Mucosa of rectum (tissue), 2 donors: Measurements from ENCODE around the gene RNF135.
A peak's percentile ranks its signal among the peaks of the same experiment; 100 is the strongest.
"Not testable (repeated sequence)": the region's sequence is repeated elsewhere in the genome, so short reads cannot be mapped to it uniquely, and the experiment has no call there.

Experiments
- H3K27ac ChIP-seq, 2 donors: one replicate each; pipeline ENCODE4 v1.7.0; 2013; ENCODE audit warnings: inconsistent platforms in 2 of 2, low read depth in 2 of 2, low read length in 2 of 2
- H3K27me3 ChIP-seq, 2 donors: one replicate each; pipeline ENCODE4 v1.7.0; 2013; ENCODE audit warnings: low read length in 2 of 2; ENCODE audit not compliant: control insufficient read depth in 2 of 2, insufficient read depth in 2 of 2
- H3K36me3 ChIP-seq, 2 donors: one replicate each; pipeline ENCODE4 v1.7.0; 2013; ENCODE audit warnings: low read length in 2 of 2; ENCODE audit not compliant: control insufficient read depth in 2 of 2, insufficient read depth in 2 of 2
- H3K4me1 ChIP-seq, 2 donors: one replicate each; pipeline ENCODE4 v1.7.0; 2013; ENCODE audit warnings: low read length in 2 of 2, mild to moderate bottlenecking in 1 of 2; ENCODE audit not compliant: control insufficient read depth in 2 of 2, insufficient read depth in 2 of 2
- H3K4me3 ChIP-seq, 2 donors: one replicate each; pipeline ENCODE4 v1.7.0; 2013; ENCODE audit warnings: low read length in 2 of 2
- H3K9ac ChIP-seq, 2 donors: one replicate each; pipeline ENCODE4 v1.7.0; 2013; ENCODE audit warnings: low read length in 2 of 2, low read depth in 1 of 2, mild to moderate bottlenecking in 1 of 2
- H3K9me3 ChIP-seq, 2 donors: one replicate each; pipeline ENCODE4 v1.7.0; 2013; ENCODE audit warnings: low read length in 2 of 2; ENCODE audit not compliant: control insufficient read depth in 2 of 2
- donor health status: healthy.
- donor health status: Normal muscosa, but diverticular disease.

Gene RNF135, protein sequence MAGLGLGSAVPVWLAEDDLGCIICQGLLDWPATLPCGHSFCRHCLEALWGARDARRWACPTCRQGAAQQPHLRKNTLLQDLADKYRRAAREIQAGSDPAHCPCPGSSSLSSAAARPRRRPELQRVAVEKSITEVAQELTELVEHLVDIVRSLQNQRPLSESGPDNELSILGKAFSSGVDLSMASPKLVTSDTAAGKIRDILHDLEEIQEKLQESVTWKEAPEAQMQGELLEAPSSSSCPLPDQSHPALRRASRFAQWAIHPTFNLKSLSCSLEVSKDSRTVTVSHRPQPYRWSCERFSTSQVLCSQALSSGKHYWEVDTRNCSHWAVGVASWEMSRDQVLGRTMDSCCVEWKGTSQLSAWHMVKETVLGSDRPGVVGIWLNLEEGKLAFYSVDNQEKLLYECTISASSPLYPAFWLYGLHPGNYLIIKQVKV

DNA sequence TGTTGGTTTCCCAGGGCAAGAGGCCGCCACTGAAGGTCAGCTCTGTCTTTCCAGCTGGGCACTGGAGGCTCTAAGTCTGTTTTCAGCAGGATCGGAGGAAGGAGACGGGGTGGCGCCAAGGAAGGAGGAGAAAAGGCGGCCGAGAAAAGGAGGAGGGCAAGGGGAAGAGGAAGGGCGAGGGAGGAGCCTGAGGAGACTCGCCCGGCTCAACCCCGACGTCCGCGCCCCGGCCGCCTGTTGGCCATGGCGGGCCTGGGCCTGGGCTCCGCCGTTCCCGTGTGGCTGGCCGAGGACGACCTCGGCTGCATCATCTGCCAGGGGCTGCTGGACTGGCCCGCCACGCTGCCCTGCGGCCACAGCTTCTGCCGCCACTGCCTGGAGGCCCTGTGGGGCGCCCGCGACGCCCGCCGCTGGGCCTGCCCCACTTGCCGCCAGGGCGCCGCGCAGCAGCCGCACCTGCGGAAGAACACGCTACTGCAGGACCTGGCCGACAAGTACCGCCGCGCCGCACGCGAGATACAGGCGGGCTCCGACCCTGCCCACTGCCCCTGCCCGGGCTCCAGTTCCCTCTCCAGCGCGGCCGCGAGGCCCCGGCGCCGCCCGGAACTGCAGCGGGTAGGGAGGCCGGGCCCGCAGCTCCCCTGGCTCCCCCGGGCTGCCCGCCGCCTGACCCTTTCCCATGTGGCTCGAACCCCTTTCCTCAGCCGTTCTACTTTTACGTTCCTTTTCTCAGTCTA, at the start of gene RNF135:
Gene RNF135 (plus strand): TSS at position 209 of the 737 bp plus-strand sequence. CDS start 35 bp downstream, at position 244.
- Histone ChIP-seq H3K27me3 (no peaks in the 10 kb centered on the region), H3K4me3 (peak within 1 kb of the TSS; percentile 71 to 94), H3K27ac (peak within 1 kb of the TSS; percentile 98), H3K9ac (peak within 1 kb of the TSS; percentile 84 to 96), H3K9me3 (no peaks in the 10 kb centered on the region), H3K4me1 (peaks cover 5 to 12% of the 10 kb centered on the region in 2 donors), H3K36me3 (peaks cover 0 to 7% of the 10 kb centered on the region in 2 donors)

DNA sequence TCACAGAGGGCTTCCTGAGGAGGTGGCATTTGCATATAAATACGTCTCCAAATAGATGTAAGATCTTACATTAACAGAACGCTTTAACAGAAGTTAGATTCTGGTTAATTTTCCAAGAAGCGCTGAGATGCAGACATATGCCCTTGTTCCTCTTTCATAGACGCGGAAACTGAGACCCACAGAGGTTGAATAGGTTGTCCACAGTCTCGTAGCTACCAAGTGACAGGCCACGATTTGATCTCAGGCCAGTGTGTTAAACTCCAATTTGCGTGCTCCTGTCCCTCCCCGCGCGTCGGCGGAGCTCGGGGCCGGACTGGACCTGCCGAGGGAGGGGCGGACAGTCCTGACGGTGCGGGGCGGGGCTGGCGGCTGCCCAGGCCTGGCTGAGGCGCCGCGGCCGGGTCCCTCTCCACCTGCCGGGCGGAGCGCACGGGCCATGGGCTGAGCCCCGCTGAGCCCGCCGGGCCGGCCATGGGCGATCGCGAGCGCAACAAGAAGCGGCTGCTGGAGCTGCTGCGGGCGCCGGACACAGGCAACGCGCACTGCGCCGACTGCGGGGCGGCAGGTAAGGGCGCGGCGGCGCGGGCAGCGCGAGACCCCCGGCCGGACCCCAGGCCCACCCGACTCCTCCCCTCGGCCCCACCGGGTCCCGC, 49.2 kb upstream of the RNF135 start, which contains the start of gene ADAP2:
Gene ADAP2 (plus strand): TSS at position 402 of the 653 bp plus-strand sequence. CDS start 70 bp downstream, at position 472.
- Histone ChIP-seq H3K27ac (peak within 1 kb of the TSS; percentile 43 to 45), H3K27me3 (peaks cover 15 to 19% of the 10 kb centered on the region in 2 donors), H3K9me3 (no peaks in the 10 kb centered on the region), H3K9ac (peak within 1 kb of the TSS in 1 of 2 donors; percentile 62), H3K4me1 (peaks cover 3 to 7% of the 10 kb centered on the region in 2 donors), H3K4me3 (peak within 1 kb of the TSS; percentile 63 to 69), H3K36me3 (no peaks in the 10 kb centered on the region)

DNA sequence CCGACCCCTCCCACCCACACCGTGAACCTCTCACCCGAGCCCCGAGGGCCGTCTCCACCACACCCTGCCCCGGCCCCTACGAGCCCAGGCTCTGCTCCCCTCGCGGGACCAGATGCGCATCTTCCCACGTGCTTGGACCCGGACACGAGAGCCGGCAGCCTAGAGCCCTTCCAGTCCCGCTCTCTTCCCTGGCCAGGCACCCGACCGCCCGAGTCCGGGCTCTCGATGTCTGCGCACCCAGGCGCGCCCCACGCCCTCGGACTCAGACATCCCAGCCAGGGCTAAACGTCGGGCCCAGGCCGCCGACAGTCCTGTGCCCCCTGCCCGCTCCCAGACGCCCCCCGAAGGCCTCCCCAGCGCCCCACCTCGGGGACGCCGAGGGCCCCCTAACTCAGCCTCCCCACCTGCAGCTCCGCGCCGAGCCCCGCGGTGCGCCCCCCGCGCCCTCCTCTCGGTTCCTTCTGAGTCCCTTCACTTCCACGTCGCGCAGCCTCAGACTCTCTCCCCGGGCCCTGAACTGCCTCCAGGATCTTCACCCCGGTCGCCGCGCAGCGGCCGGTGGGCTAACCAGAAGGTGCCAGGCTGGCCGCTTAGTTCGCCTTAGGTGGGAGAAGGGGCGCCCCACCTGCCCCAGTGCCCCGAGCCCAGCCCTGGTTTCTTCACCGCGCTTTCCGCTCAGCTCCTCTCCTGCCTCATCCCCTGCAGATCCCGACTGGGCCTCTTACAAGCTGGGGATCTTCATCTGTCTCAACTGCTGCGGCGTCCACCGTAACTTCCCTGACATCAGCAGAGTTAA, 48.4 kb upstream of the RNF135 start:
- Histone ChIP-seq H3K27ac (peak overlapping the region; percentile 32 to 45), H3K36me3 (no peaks in the 10 kb centered on the region), H3K9ac (peak overlapping the region in 1 of 2 donors; percentile 62), H3K4me3 (peak overlapping the region; percentile 63 to 69), H3K9me3 (no peaks in the 10 kb centered on the region), H3K27me3 (peaks cover 15 to 19% of the 10 kb centered on the region in 2 donors), H3K4me1 (peaks cover 3 to 7% of the 10 kb centered on the region in 2 donors)

DNA sequence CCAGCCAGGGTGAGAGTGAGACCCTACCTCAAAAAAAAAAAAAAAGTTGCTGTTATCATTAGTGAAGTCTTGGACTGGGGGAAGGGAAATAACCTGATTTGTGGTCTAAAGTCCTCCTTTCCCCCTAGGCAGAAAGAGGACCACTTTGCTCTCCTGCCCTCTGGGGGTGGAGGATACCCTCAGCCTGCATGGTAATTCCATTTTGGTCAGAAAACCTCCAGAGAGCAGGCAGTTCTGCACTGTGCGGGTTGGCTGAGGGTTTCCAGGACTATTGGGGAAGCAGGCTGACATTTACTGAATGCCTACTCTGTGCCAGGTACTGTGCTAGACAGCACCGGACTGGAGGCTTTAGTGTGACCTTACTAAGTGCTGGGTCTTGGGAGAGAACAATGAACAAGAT, 46.5 kb upstream of the RNF135 start:
- H3K27me3 ChIP-seq: peaks cover 15 to 19% of the 10 kb centered on the region in 2 donors
- no peaks in the 10 kb centered on the region for H3K9me3 ChIP-seq
- H3K36me3 ChIP-seq: no peaks in the 10 kb centered on the region
- peaks cover 3 to 7% of the 10 kb centered on the region in 2 donors for H3K4me1 ChIP-seq
- H3K9ac ChIP-seq: no peak overlapping the region
- no peak overlapping the region for H3K27ac ChIP-seq
- no peak overlapping the region for H3K4me3 ChIP-seq

DNA sequence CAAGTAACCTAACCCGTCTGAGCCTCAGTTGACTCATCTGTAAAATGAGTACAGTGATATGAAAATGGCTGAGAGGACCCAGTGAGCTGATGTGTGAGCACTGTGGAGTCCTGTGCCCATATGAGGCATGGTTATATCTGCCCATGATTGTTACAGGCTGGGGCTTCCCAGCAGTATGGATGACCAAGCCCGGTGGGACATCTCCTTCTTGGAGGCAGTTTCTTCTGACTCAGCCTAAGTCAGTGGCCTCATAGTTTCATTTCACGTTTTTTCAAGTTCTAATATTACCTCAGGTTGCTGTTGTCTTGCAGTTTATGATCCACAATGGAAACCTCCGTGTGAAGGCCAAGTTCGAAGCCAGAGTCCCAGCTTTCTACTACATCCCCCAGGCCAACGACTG, 44.3 kb upstream of the RNF135 start:
- H3K36me3 ChIP-seq: no peaks in the 10 kb centered on the region
- H3K9me3 ChIP-seq: no peaks in the 10 kb centered on the region
- no peak overlapping the region for H3K4me3 ChIP-seq
- no peak overlapping the region for H3K27ac ChIP-seq
- H3K9ac ChIP-seq: no peak overlapping the region
- peaks cover 11 to 12% of the 10 kb centered on the region in 2 donors for H3K27me3 ChIP-seq
- peaks cover 3 to 5% of the 10 kb centered on the region in 2 donors for H3K4me1 ChIP-seq

DNA sequence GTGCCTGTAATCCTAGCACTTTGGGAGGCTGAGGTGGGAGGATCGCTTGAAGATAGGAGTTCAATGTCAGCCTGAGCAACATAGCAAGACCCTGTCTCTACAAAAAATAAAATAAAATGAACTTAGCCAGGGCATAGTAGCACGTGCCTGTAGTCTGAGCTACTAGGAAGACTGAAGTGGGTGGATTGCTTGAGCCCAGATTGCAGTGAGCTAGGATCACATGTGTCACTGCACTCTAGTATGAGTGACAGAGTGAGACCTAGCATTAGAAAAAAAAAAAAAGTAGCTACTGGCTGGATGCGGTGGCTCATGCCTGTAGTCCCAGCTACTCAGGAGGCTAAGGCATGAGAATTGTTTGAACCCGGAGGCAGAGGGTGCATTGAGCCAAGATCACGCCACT, 43.1 kb upstream of the RNF135 start:
- H3K27ac ChIP-seq: no peak overlapping the region
- no peaks in the 10 kb centered on the region for H3K36me3 ChIP-seq
- no peaks in the 10 kb centered on the region for H3K9me3 ChIP-seq
- no peaks in the 10 kb centered on the region for H3K4me1 ChIP-seq
- no peak overlapping the region for H3K9ac ChIP-seq
- no peak overlapping the region for H3K4me3 ChIP-seq
- peaks cover 7 to 10% of the 10 kb centered on the region in 2 donors for H3K27me3 ChIP-seq

DNA sequence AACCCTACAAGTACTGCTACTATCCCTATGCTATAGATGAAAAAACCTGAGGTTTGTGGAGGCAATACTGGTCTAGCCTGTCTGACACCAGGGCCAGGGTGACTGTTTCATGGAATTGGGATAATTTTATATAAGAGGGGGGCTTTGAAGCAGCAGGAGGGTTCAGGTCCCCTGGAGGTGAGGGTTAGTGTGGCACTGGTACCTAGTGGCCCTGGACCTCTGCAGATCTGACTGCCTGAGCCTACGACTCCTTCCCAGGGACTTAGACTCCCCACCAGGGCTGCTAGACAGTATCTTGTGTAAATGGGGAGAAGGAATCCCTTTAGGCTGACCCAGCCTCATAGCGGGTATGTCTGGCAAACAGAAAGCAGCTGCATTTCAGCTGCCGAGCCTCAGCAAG, 42.3 kb upstream of the RNF135 start:
- no peaks in the 10 kb centered on the region for H3K36me3 ChIP-seq

DNA sequence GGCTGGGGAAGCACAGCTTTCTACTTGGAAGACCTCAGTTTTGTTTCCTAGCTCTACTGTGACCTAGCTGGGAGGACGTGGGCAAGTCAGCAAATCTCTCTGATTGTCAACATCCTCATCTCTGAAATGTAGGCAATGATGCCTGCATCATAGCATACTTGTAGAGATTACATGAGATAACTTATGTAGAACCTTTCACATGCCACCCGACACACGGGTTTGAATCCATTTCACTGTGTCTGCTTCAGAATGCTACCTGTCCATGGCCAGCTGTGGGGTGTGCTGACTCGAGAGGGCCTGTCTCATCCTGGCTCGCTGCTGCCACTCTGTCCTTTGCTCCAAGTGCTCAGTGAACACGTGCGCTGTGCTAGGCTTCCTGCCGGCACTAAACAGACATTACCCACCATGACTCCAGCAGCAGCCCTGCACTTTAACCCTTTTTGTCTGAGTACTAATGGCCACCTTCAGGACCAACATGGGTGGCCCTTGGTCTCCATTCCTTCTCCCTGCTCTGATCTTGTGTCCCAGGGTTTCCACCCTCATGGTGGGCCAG, 41.7 kb upstream of the RNF135 start:
- Histone ChIP-seq H3K27ac (no peak overlapping the region), H3K4me3 (no peak overlapping the region), H3K9me3 (no peaks in the 10 kb centered on the region), H3K36me3 (no peaks in the 10 kb centered on the region), H3K9ac (no peak overlapping the region), H3K4me1 (no peaks in the 10 kb centered on the region), H3K27me3 (peaks cover 4% of the 10 kb centered on the region in 2 donors)

More for the DNA sequence above, 42.3 kb upstream of the RNF135 start:
- H3K4me3 ChIP-seq: no peak overlapping the region
- H3K27ac ChIP-seq: no peak overlapping the region
- no peaks in the 10 kb centered on the region for H3K9me3 ChIP-seq
- peaks cover 4 to 5% of the 10 kb centered on the region in 2 donors for H3K27me3 ChIP-seq
- H3K9ac ChIP-seq: no peak overlapping the region
- H3K4me1 ChIP-seq: no peaks in the 10 kb centered on the region

DNA sequence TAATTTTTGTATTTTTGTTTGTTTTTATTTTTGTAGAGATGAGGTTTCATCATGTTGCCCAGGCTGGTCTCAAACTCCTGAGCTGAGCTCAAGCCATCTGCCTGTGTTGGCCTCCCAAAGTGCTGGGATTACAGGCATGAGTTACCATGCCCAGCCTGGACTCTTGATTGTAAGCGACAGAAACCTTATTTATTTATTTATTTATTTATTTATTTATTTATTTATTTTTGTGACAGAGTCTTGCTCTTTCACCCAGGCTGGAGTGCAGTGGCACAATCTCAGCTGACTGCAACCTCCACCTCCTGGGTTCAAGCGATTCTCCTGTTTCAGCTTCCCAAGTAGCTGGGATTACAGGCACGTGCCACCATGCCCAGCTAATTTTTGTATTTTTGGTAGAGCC, 41.0 kb upstream of the RNF135 start:
- H3K27ac ChIP-seq, H3K4me3 ChIP-seq, H3K36me3 ChIP-seq: not testable (repeated sequence)

More for the DNA sequence above, 41.0 kb upstream of the RNF135 start:
- H3K4me1 ChIP-seq, H3K9me3 ChIP-seq, H3K9ac ChIP-seq, H3K27me3 ChIP-seq: not testable (repeated sequence)
